Neural cell (in vitro differentiated cells): ENCODE data around the gene BICD1. TPM values are rescaled to one million over a fixed set of nuclear protein-coding genes. Genes with fewer than 3 reads are reported as not detected.
A peak's percentile ranks its signal among the peaks of the same experiment; 100 is the strongest.

Source experiments
- H2AFZ ChIP-seq: fragments of 200-600, 300-800 bp; sonication (generic), shearing (Covaris generic); 2 replicates; pipeline ENCODE4 v1.6.0; 2014; ENCODE audit warnings: low read depth, mild to moderate bottlenecking, antibody characterized with exemption, low read length, moderate library complexity
- H3F3A ChIP-seq: fragments of 200-600 bp; shearing (Covaris generic); 2 replicates; pipeline ENCODE4 v1.6.1; 2016; ENCODE audit warnings: mild to moderate bottlenecking, moderate library complexity, mixed read lengths, antibody characterized with exemption, low read length; ENCODE audit not compliant: insufficient read depth, poor library complexity, severe bottlenecking
- H3K27ac ChIP-seq: fragments of 200-600, 300-800 bp; sonication (generic), shearing (Covaris generic); 2 replicates; pipeline ENCODE4 v1.5.1; 2014; ENCODE audit warnings: mild to moderate bottlenecking, low read length, moderate library complexity
- H3K27me3 ChIP-seq: fragments of 300-800, 200-600 bp; sonication (generic), shearing (Covaris generic); 2 replicates; pipeline ENCODE4 v1.6.0; 2014; ENCODE audit warnings: mild to moderate bottlenecking, low read depth, low read length, moderate library complexity; ENCODE audit not compliant: insufficient read depth
- H3K36me3 ChIP-seq: fragments of 300-800, 200-600 bp; sonication (generic), shearing (Covaris generic); 2 replicates; pipeline ENCODE4 v1.5.1; 2014; ENCODE audit warnings: mild to moderate bottlenecking, antibody characterized with exemption, low read length, moderate library complexity; ENCODE audit not compliant: insufficient read depth
- H3K4me2 ChIP-seq: fragments of 300-800, 200-600 bp; sonication (generic), shearing (Covaris generic); 2 replicates; pipeline ENCODE4 v1.6.0; 2014; ENCODE audit warnings: mild to moderate bottlenecking, low read length
- H3K4me3 ChIP-seq: fragments of 300-800, 200-600 bp; sonication (generic), shearing (Covaris generic); 2 replicates; pipeline ENCODE4 v1.5.1; 2014; ENCODE audit warnings: mild to moderate bottlenecking, low read length, moderate library complexity
- H3K79me2 ChIP-seq: fragments of 200-600 bp; shearing (Covaris generic); replicated peaks from 2 replicates; pipeline ENCODE4 v1.6.0; 2014; ENCODE audit warnings: mild to moderate bottlenecking, low read length, moderate library complexity; ENCODE audit not compliant: insufficient read depth
- H3K9ac ChIP-seq: fragments of 300-800, 200-600 bp; sonication (generic), shearing (Covaris generic); 2 replicates; pipeline ENCODE4 v1.6.1; 2016; ENCODE audit warnings: mild to moderate bottlenecking, low read length, mixed read lengths
- H3K9me2 ChIP-seq: fragments of 200-600 bp; shearing (Covaris generic); 2 replicates; pipeline ENCODE4 v1.6.1; 2016; ENCODE audit warnings: mild to moderate bottlenecking, low read length, mixed read lengths; ENCODE audit not compliant: insufficient read depth
- H3K9me3 ChIP-seq: fragments of 200-600, 300-800 bp; sonication (generic), shearing (Covaris generic); 2 replicates; pipeline ENCODE4 v1.6.1; 2016; ENCODE audit warnings: mild to moderate bottlenecking, mixed run types, low read length, moderate library complexity, mixed read lengths
- H4K20me1 ChIP-seq: fragments of 200-600 bp; shearing (Covaris generic); 2 replicates; pipeline ENCODE4 v1.6.1; 2016; ENCODE audit warnings: mild to moderate bottlenecking, mixed run types; ENCODE audit not compliant: insufficient read depth
- EP300 ChIP-seq: fragments of 450-650 bp; conservative IDR thresholded peaks from 2 replicates; pipeline ENCODE4 v1.6.1; 2014; ENCODE audit warnings: antibody characterized with exemption, mild to moderate bottlenecking, moderate library complexity; ENCODE audit not compliant: poor library complexity, severe bottlenecking
- EZH2 ChIP-seq: fragments of 200-600, 300-800 bp; shearing (Covaris generic), sonication (generic); IDR thresholded peaks from 2 replicates; pipeline ENCODE4 v1.6.1; 2014; ENCODE audit warnings: antibody characterized with exemption, low read length, borderline replicate concordance, mild to moderate bottlenecking; ENCODE audit not compliant: insufficient read depth, poor library complexity, severe bottlenecking
- MXI1 ChIP-seq: fragments of 450-650 bp; conservative IDR thresholded peaks from 2 replicates; pipeline ENCODE4 v1.6.1; 2014; ENCODE audit warnings: antibody characterized with exemption, mild to moderate bottlenecking; ENCODE audit not compliant: poor library complexity, severe bottlenecking
- POLR2AphosphoS5 ChIP-seq: IDR thresholded peaks from 2 replicates; pipeline ENCODE4 v1.6.1; 2012
- RAD21 ChIP-seq: fragments of 450-650 bp; conservative IDR thresholded peaks from 2 replicates; pipeline ENCODE4 v1.6.1; 2014; ENCODE audit warnings: antibody characterized with exemption, mild to moderate bottlenecking, moderate library complexity
- REST ChIP-seq: IDR thresholded peaks from 2 replicates; pipeline ENCODE4 v1.6.1; 2012; ENCODE audit warnings: borderline replicate concordance
- SMC3 ChIP-seq: fragments of 450-650 bp; conservative IDR thresholded peaks from 2 replicates; pipeline ENCODE4 v1.6.1; 2014; ENCODE audit warnings: antibody characterized with exemption, mild to moderate bottlenecking, moderate library complexity; ENCODE audit not compliant: poor library complexity
- TAF1 ChIP-seq: IDR thresholded peaks from 2 replicates; pipeline ENCODE4 v1.6.1; 2012; ENCODE audit warnings: low read depth
- polyA plus RNA-seq: library from polyadenylated mRNA; depleted of rRNA; stranded (reverse); fragments of >200 nt; gene quantifications from 2 replicates; pipeline ENCODE4 v1.2.3, GENCODE V29; 2014
- TF ChIP-seq, protein P1 (sequence below): fragments of 450-650 bp; IDR thresholded peaks from 2 replicates; pipeline ENCODE4 v1.5.1; 2014; ENCODE audit warnings: antibody characterized with exemption, mild to moderate bottlenecking, moderate library complexity; ENCODE audit not compliant: poor library complexity, severe bottlenecking

The BICD1 gene
- polyA plus RNA-seq, 1 donor from 2014 or later = 41.1 TPM

GRCh38 chr12:32312049-32312670, 205.5 kb downstream of the BICD1 start:
- no peaks in the 10 kb centered on the region for H4K20me1 ChIP-seq
- peaks cover 2% of the 10 kb centered on the region for H3K79me2 ChIP-seq
- no peak overlapping the region for H3K27ac ChIP-seq
- H3K36me3 ChIP-seq = no peaks in the 10 kb centered on the region
- H3K9ac ChIP-seq = no peak overlapping the region
- H3K9me3 ChIP-seq = no peaks in the 10 kb centered on the region
- TF ChIP-seq EZH2 (no peak), REST (no peak), RAD21 (peak; percentile 81), MXI1 (no peak), EP300 (no peak), POLR2AphosphoS5 (no peak), SMC3 (peak; percentile 87), TAF1 (no peak)
- TF ChIP-seq, protein P1, sequence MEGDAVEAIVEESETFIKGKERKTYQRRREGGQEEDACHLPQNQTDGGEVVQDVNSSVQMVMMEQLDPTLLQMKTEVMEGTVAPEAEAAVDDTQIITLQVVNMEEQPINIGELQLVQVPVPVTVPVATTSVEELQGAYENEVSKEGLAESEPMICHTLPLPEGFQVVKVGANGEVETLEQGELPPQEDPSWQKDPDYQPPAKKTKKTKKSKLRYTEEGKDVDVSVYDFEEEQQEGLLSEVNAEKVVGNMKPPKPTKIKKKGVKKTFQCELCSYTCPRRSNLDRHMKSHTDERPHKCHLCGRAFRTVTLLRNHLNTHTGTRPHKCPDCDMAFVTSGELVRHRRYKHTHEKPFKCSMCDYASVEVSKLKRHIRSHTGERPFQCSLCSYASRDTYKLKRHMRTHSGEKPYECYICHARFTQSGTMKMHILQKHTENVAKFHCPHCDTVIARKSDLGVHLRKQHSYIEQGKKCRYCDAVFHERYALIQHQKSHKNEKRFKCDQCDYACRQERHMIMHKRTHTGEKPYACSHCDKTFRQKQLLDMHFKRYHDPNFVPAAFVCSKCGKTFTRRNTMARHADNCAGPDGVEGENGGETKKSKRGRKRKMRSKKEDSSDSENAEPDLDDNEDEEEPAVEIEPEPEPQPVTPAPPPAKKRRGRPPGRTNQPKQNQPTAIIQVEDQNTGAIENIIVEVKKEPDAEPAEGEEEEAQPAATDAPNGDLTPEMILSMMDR = peak; percentile 85
- H3K9me2 ChIP-seq = no peaks in the 10 kb centered on the region
- no peak overlapping the region for H2AFZ ChIP-seq
- no peak overlapping the region for H3K4me2 ChIP-seq
- H3K27me3 ChIP-seq = no peaks in the 10 kb centered on the region
- H3F3A ChIP-seq = no peaks in the 10 kb centered on the region
- H3K4me3 ChIP-seq = no peak overlapping the region

GRCh38 chr12:32322354-32322753, 215.7 kb downstream of the BICD1 start:
- Histone ChIP-seq H3K9me2 (no peaks in the 10 kb centered on the region), H3K79me2 (no peaks in the 10 kb centered on the region), H3K27me3 (no peaks in the 10 kb centered on the region), H4K20me1 (no peaks in the 10 kb centered on the region), H3K9me3 (no peaks in the 10 kb centered on the region), H3K27ac (no peak overlapping the region), H3K4me3 (no peak overlapping the region), H3K9ac (no peak overlapping the region), H3F3A (no peaks in the 10 kb centered on the region), H2AFZ (no peak overlapping the region), H3K36me3 (no peaks in the 10 kb centered on the region), H3K4me2 (no peak overlapping the region)
- TF ChIP-seq REST (no peak), RAD21 (no peak), SMC3 (no peak), EZH2 (no peak), POLR2AphosphoS5 (peak; percentile 42), EP300 (peak; percentile 34), MXI1 (no peak)
- TF ChIP-seq, protein P1 = no peak
